ENCODE results near the gene ZFP62. TPM values are rescaled to one million over a fixed set of nuclear protein-coding genes. Genes with fewer than 3 reads are reported as not detected.

The ZFP62 gene
- total and polyA plus RNA-seq, 8 donors: 10.4 to 23.9 (median 14.6) TPM

DNA sequence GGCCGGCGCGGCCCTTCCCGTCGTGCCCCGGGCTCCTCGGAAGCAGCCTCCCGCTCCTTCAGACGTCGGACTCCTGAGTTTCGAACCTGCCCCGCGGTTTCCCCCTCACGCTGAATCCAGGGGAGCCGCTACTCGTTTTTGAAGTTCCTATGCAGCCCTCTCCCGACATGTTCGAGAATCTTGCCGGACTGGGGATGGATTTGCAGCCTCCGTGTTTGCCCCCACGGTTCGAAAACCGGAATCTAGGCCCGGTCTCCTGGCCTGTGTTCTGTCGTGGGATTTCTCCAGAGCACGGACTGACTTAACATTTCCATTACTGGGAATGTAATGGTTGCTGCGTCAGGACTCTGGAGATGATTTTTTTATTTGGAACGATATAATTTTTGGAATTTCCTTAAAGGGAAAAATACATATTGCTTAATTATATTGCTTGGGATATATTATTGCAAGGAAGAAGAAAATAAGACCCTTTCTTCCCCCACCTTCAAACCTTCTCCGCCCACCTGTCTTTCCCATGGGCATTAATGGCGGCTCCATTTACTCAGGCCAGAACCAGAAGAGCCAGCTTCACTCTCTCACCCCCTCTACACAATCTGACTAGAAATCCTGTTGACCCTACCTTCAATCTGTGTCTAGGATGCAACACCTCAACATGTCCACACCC is 50.0 kb downstream of the ZFP62 start:
- H3K4me1 ChIP-seq: peaks cover 21 to 41% (median 41%) of the 10 kb centered on the region in 3 donors
- peak in 1 of 6 donors; percentile 77 for DNase-seq
- 7 to 8% methylated on average over 30 of the region's 30 CpGs for WGBS, 2 donors
- TF ChIP-seq, protein P1, sequence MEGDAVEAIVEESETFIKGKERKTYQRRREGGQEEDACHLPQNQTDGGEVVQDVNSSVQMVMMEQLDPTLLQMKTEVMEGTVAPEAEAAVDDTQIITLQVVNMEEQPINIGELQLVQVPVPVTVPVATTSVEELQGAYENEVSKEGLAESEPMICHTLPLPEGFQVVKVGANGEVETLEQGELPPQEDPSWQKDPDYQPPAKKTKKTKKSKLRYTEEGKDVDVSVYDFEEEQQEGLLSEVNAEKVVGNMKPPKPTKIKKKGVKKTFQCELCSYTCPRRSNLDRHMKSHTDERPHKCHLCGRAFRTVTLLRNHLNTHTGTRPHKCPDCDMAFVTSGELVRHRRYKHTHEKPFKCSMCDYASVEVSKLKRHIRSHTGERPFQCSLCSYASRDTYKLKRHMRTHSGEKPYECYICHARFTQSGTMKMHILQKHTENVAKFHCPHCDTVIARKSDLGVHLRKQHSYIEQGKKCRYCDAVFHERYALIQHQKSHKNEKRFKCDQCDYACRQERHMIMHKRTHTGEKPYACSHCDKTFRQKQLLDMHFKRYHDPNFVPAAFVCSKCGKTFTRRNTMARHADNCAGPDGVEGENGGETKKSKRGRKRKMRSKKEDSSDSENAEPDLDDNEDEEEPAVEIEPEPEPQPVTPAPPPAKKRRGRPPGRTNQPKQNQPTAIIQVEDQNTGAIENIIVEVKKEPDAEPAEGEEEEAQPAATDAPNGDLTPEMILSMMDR (IDR thresholded peaks at IDR 0.05): no peak
- ATAC-seq: no peak
- no peaks in the 10 kb centered on the region for H3K27me3 ChIP-seq
- H3K36me3 ChIP-seq: no peaks in the 10 kb centered on the region
- H3K9me3 ChIP-seq: no peaks in the 10 kb centered on the region
- H3K27ac ChIP-seq: peak overlapping the region; percentile 96 to 100 (median 98)
- no peak for FAIRE-seq
- H3K4me3 ChIP-seq: peak overlapping the region; percentile 44 to 61 (median 52)
- intact Hi-C loops (cut with DNase I): no loop called here

DNA sequence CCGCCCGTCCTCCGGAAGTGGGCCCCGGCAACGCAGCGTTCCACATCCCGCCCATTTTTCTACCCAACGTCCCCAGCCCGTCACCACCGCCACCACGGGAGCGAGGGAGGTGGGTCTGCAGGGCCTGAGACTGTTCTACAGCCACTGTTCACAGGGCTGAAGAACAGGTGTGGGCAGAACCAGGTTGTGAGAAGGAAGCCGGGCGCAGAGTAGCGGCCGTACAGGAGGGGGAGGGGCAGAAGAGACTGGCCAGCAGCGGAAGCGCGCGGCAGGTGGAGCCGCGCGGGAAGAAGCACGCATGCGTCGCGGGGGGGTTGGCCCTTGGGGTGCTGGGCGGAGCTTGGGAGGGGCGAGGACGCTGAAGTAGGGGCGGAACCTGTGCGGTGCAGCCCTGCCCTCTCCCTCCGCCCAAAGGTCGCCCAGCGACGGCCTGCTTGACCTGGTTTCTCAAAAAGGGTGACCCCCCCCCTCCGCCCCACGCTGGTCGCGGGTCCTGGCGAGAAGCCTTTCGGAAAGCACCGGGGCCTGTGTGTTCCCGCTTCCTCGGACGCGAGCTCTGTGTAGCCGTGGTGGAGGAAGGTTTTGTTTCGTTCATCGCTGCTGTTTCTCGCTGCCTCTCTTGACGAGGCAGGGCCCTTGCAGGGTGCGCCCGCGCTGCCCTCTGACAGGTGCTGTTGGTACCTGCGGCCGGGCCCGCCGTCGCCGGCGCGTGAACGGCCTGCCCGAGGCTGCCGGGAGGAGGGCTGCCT is 50.7 kb downstream of the ZFP62 start:
- no peak for FAIRE-seq
- 0% methylated on average over 63 to 65 of the region's 66 CpGs for WGBS, 2 donors
- Histone ChIP-seq H3K27ac (peak overlapping the region; percentile 96 to 100 (median 98)), H3K4me3 (peak overlapping the region; percentile 44 to 61 (median 52)), H3K36me3 (no peaks in the 10 kb centered on the region), H3K9me3 (no peaks in the 10 kb centered on the region), H3K27me3 (no peaks in the 10 kb centered on the region), H3K4me1 (peaks cover 21 to 41% (median 41%) of the 10 kb centered on the region in 3 donors)
- TF ChIP-seq, protein P1 (IDR thresholded peaks at IDR 0.05): no peak
- intact Hi-C loops (cut with DNase I): no loop called here
- peak; percentile 87 to 93 (median 92) for ATAC-seq
- peak; percentile 96 to 99 (median 98) for DNase-seq

DNA sequence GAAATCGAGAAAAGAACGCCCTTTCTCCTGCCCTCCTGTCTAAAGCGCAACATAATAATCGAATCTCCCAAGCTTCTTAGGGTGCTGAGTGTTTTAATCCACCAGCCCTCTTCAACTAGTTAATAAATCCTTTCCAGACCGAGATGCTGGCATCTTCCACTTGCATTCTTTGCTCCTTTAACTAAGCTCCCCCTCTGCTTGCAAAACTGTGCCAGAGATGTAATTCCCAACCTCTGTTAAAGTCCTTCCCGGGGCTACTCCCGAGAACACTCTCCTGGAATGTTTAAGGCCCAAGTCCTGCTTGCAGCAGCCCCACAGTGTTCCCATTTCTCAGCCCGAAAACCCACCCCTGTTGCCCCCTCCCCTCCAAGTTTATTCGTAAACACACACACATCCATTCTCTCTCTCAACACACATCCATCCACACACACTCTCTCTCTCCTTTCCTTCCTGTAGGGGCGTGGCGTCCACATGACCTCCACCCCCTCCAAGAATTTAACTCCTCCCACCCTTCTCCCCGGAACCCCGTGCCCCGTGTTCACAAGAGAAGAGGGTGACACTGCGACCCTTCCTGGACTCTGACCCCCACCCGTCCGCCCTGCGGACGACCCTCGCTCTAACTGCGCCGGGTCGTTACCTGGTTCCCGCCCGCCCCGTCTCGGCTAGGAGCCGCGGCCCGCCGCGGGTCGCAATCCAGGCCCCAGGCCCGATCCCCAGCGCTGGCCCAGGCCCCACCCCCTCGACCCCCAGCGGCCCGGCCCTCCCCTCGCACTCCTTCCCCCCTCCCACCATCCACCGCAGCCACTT is 51.5 kb downstream of the ZFP62 start:
- Histone ChIP-seq H3K4me3 (peak overlapping the region; percentile 44 to 61 (median 52)), H3K27ac (peak overlapping the region; percentile 96 to 100 (median 98)), H3K36me3 (no peaks in the 10 kb centered on the region), H3K9me3 (no peaks in the 10 kb centered on the region), H3K4me1 (peaks cover 21 to 41% (median 41%) of the 10 kb centered on the region in 3 donors), H3K27me3 (no peaks in the 10 kb centered on the region)
- DNase-seq (peak; percentile 82 to 93 (median 90)), ATAC-seq (peak; percentile 83 to 90 (median 87)), FAIRE-seq (no peak)
- TF ChIP-seq, protein P1 (IDR thresholded peaks at IDR 0.05): no peak
- intact Hi-C loops (cut with DNase I): no loop called here
- 1 to 2% methylated on average over 32 to 40 of the region's 40 CpGs for whole genome bisulfite sequencing, 2 donors

DNA sequence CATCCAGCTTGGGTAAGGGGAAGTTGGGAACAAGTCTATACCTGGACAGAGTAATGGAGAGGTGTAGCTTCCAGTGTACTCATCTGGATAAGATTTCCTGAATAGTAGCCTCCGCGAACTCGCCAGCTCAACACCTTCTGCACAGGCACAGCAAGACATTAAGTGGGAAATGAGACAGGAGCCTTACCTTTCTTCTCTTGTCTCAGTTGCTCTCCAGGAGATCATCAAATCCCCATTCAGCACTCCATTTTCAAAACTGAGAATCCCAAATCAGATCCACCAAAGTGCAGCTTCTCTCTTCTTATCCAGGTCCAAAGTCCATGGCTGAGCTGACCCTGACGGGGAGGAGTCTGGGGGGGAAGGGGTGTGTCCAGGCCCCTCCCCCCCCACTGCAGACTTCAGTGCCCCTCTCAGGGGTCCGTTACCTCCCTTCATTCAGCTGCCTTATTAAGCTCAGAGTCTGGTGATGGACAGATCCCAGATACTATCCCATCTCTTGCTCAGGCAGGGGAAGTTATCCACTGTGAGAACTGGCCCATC is 52.5 kb downstream of the ZFP62 start:
- Histone ChIP-seq H3K9me3 (no peaks in the 10 kb centered on the region), H3K4me3 (peak overlapping the region in 2 of 4 donors; percentile 44 to 53), H3K4me1 (peaks cover 21 to 46% (median 41%) of the 10 kb centered on the region in 3 donors), H3K36me3 (no peaks in the 10 kb centered on the region), H3K27ac (peak overlapping the region in 2 of 4 donors; percentile 98 to 100), H3K27me3 (no peaks in the 10 kb centered on the region)
- intact Hi-C loops (cut with DNase I): no loop called here
- no peak for FAIRE-seq
- no peak for ATAC-seq
- TF ChIP-seq, protein P1 (IDR thresholded peaks at IDR 0.05): no peak
- WGBS, 2 donors: 34 to 51% methylated on average over 5 of the region's 5 CpGs
- DNase-seq: peak in 3 of 6 donors; percentile 25 to 29 (median 29)

All from pancreas (tissue), 10 donors.